ENCODE measurements around the gene ESRRG. TPM values are rescaled to one million over a fixed set of nuclear protein-coding genes. Genes with fewer than 3 reads are reported as not detected.

Gene ESRRG
- total RNA-seq, 6 experiments from 2014 or later: 0.11 to 1.9 (median 0.18) TPM

GRCh38 chr1:216461466-216461865 lies 261.8 kb downstream of the ESRRG start:
- TF ChIP-seq CTCF (IDR thresholded peaks at IDR 0.05) (no peak), POLR2A (IDR thresholded peaks at IDR 0.05) (no peak)
- Histone ChIP-seq H3K4me3 (no peak overlapping the region), H3K9me3 (no peaks in the 10 kb centered on the region), H3K36me3 (no peaks in the 10 kb centered on the region), H3K27me3 (no peaks in the 10 kb centered on the region), H3K27ac (no peak overlapping the region), H3K4me1 (no peaks in the 10 kb centered on the region)
- intact Hi-C loops (cut with DNase I): no loop called here
- DNase-seq (no peak), ATAC-seq (no peak)

DNA sequence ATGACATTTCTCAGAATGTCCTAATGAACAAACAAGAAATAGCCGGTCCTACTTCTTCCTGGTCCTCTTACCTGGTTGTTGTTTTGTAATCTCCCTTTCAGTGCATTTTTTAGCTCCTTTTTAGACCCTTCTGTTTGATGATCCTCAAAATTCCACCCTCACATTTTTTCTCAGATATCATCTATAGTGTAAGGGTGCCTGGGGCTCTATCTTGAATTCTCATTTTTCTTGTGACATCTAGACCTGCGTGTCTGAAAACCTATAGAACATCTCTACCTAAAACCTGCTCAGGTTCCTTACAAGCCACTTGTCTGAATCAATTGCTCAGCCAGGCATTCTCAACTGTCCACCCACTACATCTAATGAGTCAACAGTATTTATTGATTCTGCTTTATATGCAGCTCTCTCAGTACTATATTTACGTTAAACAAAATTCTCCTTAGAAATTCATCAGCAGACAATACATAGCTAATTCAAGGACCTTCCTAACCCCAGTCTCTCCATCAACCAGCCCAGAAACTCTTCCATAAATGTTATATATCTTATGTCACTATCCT lies 263.5 kb downstream of the ESRRG start:
- Histone ChIP-seq H3K36me3 (no peaks in the 10 kb centered on the region), H3K4me1 (no peaks in the 10 kb centered on the region), H3K27me3 (no peaks in the 10 kb centered on the region), H3K4me3 (no peak overlapping the region), H3K9me3 (no peaks in the 10 kb centered on the region), H3K27ac (no peak overlapping the region)
- TF ChIP-seq CTCF (IDR thresholded peaks at IDR 0.05): no peak
- no peak for TF ChIP-seq POLR2A (IDR thresholded peaks at IDR 0.05)
- WGBS (ENCODE audit: insufficient coverage, low coverage, low lambda C conversion rate, missing lambda C conversion rate): 82% methylated on average over 3 of the region's 3 CpGs
- ATAC-seq: no peak
- no peak for DNase-seq
- intact Hi-C loops (cut with DNase I): no loop called here

DNA sequence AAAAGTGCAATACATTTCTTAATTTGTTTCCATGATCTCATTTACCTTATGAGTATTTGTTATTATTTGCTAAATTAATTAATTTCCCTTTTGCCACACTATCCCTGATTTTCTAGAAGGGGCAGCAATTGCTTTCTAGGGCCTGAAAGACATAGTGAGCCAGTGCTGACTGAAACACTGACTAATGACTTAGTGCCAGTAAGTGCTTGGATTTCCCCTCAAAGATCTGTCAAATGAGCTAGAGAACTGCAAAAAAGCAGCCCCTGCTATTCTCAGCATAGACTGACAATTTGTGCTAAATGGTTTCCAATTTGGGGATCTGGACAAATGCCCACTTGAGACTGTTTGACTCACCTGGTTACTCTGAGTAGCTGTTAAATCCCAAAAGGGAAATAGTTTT lies 264.4 kb downstream of the ESRRG start:
- ATAC-seq (no peak), DNase-seq (no peak)
- Histone ChIP-seq H3K36me3 (no peaks in the 10 kb centered on the region), H3K27me3 (no peaks in the 10 kb centered on the region), H3K9me3 (no peaks in the 10 kb centered on the region), H3K27ac (no peak overlapping the region), H3K4me3 (no peak overlapping the region), H3K4me1 (no peaks in the 10 kb centered on the region)
- intact Hi-C loops (cut with DNase I): no loop called here
- TF ChIP-seq CTCF (IDR thresholded peaks at IDR 0.05) (no peak), POLR2A (IDR thresholded peaks at IDR 0.05) (no peak)

- Histone ChIP-seq H3K4me1 (no peaks in the 10 kb centered on the region), H3K36me3 (no peaks in the 10 kb centered on the region), H3K27ac (no peak overlapping the region), H3K9me3 (no peaks in the 10 kb centered on the region), H3K4me3 (no peak overlapping the region), H3K27me3 (no peaks in the 10 kb centered on the region)
- TF ChIP-seq CTCF (IDR thresholded peaks at IDR 0.05) (no peak), POLR2A (IDR thresholded peaks at IDR 0.05) (no peak)
- ATAC-seq (no peak), DNase-seq (no peak)
- intact Hi-C loops (cut with DNase I): no loop called here
These were observed 265.9 kb downstream of the ESRRG start for GRCh38 chr1:216457356-216457755.

GRCh38 chr1:216456682-216457081 lies 266.5 kb downstream of the ESRRG start:
- no peak for TF ChIP-seq CTCF (IDR thresholded peaks at IDR 0.05)
- no peak for TF ChIP-seq POLR2A (IDR thresholded peaks at IDR 0.05)

More at GRCh38 chr1:216456682-216457081, 266.5 kb downstream of the ESRRG start:
- 84% methylated on average over 3 of the region's 3 CpGs for WGBS (ENCODE audit: insufficient coverage, low coverage, low lambda C conversion rate, missing lambda C conversion rate)
- Histone ChIP-seq H3K36me3 (no peaks in the 10 kb centered on the region), H3K4me1 (no peaks in the 10 kb centered on the region), H3K27ac (no peak overlapping the region), H3K27me3 (no peaks in the 10 kb centered on the region), H3K9me3 (no peaks in the 10 kb centered on the region), H3K4me3 (no peak overlapping the region)
- intact Hi-C loops (cut with DNase I): no loop called here
- no peak for DNase-seq
- no peak for ATAC-seq
